ENCODE results near the gene SAPCD2.

- TF ChIP-seq POLR2A (IDR thresholded peaks at IDR 0.05) (no peak), CTCF (IDR thresholded peaks at IDR 0.05 in 8 of 11, conservative IDR thresholded peaks at IDR 0.05 in 3 of 11) (no peak), POLR2AphosphoS5 (IDR thresholded peaks at IDR 0.05) (no peak)
These were observed 12.8 kb downstream of the SAPCD2 start for GRCh38 chr9:137057545-137057944.

All from spleen (tissue), 7 donors.